Nephron (organoid): ENCODE measurements around the gene CLPTM1L.
"Not testable (repeated sequence)": the region's sequence is repeated elsewhere in the genome, so short reads cannot be mapped to it uniquely, and the experiment has no call there.

ENCODE experiments used
- H3K27ac Mint-ChIP-seq, 3 experiments: 2 replicates each; pipeline ENCODE4 v1.8.0; 2020; ENCODE audit warnings: mixed read lengths in 3 of 3, mild to moderate bottlenecking in 2 of 3, moderate library complexity in 1 of 3
- H3K27me3 Mint-ChIP-seq: 2 replicates; pipeline ENCODE4 v1.8.0; 2021; ENCODE audit warnings: low read depth, mild to moderate bottlenecking, moderate library complexity, mixed read lengths
- H3K36me3 Mint-ChIP-seq: 2 replicates; pipeline ENCODE4 v1.8.0; 2020; ENCODE audit warnings: low read depth, mixed read lengths
- H3K4me1 Mint-ChIP-seq: 2 replicates; pipeline ENCODE4 v1.8.0; 2020; ENCODE audit warnings: mixed read lengths
- H3K4me3 Mint-ChIP-seq, 3 experiments: 2 replicates each; pipeline ENCODE4 v1.8.0; 2020; ENCODE audit warnings: mild to moderate bottlenecking in 3 of 3, mixed read lengths in 3 of 3, moderate library complexity in 2 of 3
- H3K9me3 Mint-ChIP-seq: 2 replicates; pipeline ENCODE4 v1.8.0; 2020; ENCODE audit warnings: mixed read lengths
- TF ChIP-seq, protein P1 (sequence below), 3 experiments: fragments of 200-600 bp; sonication (generic); IDR thresholded peaks; one replicate each; pipeline ENCODE4 v1.5.0; 2021; ENCODE audit warnings: antibody characterized with exemption in 3 of 3; ENCODE audit not compliant: unreplicated experiment in 3 of 3

The CLPTM1L gene

GRCh38 chr5:1329111-1329579, 15.8 kb downstream of the CLPTM1L start:
- H3K27me3 Mint-ChIP-seq = peaks cover 5% of the 10 kb centered on the region
- no peak overlapping the region for H3K4me3 Mint-ChIP-seq
- H3K27ac Mint-ChIP-seq = peak overlapping the region in 1 of 3 experiments; percentile 79
- peaks cover 24% of the 10 kb centered on the region for H3K4me1 Mint-ChIP-seq
- peaks cover 73% of the 10 kb centered on the region for H3K36me3 Mint-ChIP-seq
- H3K9me3 Mint-ChIP-seq = peaks cover 19% of the 10 kb centered on the region
- TF ChIP-seq, protein P1, sequence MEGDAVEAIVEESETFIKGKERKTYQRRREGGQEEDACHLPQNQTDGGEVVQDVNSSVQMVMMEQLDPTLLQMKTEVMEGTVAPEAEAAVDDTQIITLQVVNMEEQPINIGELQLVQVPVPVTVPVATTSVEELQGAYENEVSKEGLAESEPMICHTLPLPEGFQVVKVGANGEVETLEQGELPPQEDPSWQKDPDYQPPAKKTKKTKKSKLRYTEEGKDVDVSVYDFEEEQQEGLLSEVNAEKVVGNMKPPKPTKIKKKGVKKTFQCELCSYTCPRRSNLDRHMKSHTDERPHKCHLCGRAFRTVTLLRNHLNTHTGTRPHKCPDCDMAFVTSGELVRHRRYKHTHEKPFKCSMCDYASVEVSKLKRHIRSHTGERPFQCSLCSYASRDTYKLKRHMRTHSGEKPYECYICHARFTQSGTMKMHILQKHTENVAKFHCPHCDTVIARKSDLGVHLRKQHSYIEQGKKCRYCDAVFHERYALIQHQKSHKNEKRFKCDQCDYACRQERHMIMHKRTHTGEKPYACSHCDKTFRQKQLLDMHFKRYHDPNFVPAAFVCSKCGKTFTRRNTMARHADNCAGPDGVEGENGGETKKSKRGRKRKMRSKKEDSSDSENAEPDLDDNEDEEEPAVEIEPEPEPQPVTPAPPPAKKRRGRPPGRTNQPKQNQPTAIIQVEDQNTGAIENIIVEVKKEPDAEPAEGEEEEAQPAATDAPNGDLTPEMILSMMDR (IDR thresholded peaks at IDR 0.05; ENCODE audit: unreplicated experiment in 3 of 3) = no peak

DNA sequence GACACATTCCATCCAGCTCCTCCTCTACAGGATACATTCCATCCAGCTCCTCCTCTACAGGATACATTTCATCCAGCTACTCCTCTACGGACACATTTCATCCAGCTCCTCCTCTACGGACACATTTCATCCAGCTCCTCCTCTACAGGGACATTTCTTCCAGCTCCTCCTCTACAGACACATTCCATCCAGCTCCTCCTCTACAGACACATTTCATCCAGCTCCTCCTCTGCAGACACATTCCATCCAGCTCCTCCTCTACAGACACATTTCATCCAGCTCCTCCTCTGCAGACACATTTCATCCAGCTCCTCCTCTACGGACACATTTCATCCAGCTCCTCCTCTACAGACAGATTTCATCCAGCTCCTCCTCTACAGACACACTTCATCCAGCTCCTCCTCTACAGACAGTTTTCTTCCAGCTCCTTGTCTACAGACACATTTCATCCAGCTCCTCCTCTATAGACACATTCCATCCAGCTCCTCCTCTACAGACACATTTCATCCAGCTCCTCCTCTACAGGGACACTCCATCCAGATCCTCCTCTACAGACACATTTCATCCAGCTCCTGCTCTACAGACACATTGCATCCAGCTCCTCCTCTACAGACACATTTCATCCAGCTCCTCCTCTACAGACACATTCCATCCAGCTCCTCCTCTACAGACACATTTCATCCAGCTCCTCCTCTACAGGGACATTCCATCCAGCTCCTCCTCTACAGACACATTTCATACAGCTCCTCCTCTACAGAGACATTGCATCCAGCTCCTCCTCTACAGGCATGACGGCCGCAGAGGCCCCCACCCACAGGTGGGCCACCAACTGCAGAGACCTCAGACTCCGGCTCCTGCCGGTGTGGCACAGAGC, 16.4 kb downstream of the CLPTM1L start:
- Mint-ChIP-seq H3K4me1 (peaks cover 24% of the 10 kb centered on the region), H3K27ac (peak overlapping the region; percentile 59 to 79 (median 69)), H3K9me3 (peaks cover 19% of the 10 kb centered on the region), H3K36me3 (peaks cover 75% of the 10 kb centered on the region)
- H3K27me3 Mint-ChIP-seq, H3K4me3 Mint-ChIP-seq: not testable (repeated sequence)

DNA sequence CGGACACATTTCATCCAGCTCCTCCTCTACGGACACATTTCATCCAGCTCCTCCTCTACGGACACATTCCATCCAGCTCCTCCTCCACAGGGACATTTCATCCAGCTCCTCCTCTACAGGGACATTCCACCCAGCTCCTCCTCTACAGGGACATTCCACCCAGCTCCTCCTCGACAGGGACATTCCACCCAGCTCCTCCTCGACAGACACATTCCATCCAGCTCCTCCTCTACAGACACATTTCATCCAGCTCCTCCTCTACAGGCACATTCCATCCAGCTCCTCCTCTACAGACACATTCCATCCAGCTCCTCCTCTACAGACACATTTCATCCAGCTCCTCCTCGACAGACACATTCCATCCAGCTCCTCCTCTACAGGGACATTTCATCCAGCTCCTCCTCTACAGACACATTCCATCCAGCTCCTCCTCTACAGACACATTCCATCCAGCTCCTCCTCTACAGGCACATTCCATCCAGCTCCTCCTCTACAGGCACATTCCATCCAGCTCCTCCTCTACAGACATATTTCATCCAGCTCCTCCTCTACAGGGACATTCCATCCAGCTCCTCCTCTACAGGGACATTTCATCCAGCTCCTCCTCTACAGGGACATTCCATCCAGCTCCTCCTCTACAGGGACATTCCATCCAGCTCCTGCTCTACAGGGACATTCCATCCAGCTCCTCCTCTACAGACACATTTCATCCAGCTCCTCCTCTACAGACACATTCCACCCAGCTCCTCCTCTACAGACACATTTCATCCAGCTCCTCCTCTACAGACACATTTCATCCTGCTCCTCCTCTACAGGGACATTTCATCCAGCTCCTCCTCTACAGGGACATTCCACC, 17.8 kb downstream of the CLPTM1L start:
- H3K27me3 Mint-ChIP-seq = not testable (repeated sequence)
- Mint-ChIP-seq H3K4me3 (peak overlapping the region in 1 of 3 experiments; percentile 7), H3K4me1 (peaks cover 24% of the 10 kb centered on the region), H3K27ac (peak overlapping the region; percentile 72 to 91 (median 79)), H3K36me3 (peaks cover 67% of the 10 kb centered on the region), H3K9me3 (peaks cover 19% of the 10 kb centered on the region)

DNA sequence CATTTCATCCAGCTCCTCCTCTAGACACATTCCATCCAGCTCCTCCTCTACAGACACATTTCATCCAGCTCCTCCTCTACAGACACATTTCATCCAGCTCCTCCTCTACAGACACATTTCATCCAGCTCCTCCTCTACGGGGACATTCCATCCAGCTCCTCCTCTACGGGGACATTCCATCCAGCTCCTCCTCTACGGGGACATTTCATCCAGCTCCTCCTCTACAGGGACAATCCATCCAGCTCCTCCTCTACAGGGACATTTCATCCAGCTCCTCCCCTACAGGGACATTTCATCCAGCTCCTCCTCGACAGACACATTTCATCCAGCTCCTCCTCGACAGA, 18.4 kb downstream of the CLPTM1L start:
- Mint-ChIP-seq H3K36me3 (peaks cover 66% of the 10 kb centered on the region), H3K9me3 (peaks cover 19% of the 10 kb centered on the region), H3K4me1 (peaks cover 24% of the 10 kb centered on the region), H3K4me3 (peak overlapping the region in 2 of 3 experiments; percentile 4 to 7), H3K27ac (peak overlapping the region; percentile 72 to 91 (median 79))
- H3K27me3 Mint-ChIP-seq = not testable (repeated sequence)

DNA sequence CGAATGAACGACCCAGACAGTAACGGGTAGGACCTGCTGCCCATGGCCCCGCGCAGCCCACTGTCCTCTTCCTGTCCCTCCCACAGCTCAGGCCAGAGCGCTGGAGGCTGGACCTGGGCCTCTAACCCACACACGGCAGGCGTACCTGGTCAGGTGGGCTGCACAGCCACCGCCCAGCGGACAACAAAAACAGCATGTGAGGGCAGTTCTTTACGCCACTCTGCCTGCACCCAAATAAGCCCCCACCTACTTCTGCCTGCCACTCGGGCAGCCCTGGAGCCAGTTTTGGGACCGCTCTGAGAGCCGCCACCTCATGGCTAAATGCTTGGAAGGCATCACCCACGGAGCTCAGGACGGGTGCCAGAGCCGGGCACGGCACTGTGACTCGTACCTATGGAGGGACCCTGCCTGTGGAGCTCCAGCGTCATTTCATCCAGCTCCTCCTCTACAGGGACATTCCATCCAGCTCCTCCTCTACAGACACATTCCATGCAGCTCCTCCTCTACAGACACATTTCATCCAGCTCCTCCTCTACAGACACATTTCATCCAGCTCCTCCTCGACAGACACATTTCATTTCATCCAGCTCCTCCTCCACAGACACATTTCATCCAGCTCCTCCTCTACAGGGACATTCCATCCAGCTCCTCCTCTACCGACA, 18.9 kb downstream of the CLPTM1L start:
- TF ChIP-seq, protein P1 (IDR thresholded peaks at IDR 0.05; ENCODE audit: unreplicated experiment in 3 of 3) = no peak
- H3K4me3 Mint-ChIP-seq = peak overlapping the region in 1 of 3 experiments; percentile 4
- peaks cover 24% of the 10 kb centered on the region for H3K4me1 Mint-ChIP-seq
- H3K9me3 Mint-ChIP-seq = peaks cover 19% of the 10 kb centered on the region
- H3K27ac Mint-ChIP-seq = peak overlapping the region; percentile 72 to 91 (median 79)
- peaks cover 5% of the 10 kb centered on the region for H3K27me3 Mint-ChIP-seq
- H3K36me3 Mint-ChIP-seq = peaks cover 67% of the 10 kb centered on the region

GRCh38 chr5:1325191-1325741, 19.6 kb downstream of the CLPTM1L start:
- Mint-ChIP-seq H3K27ac (no peak overlapping the region), H3K9me3 (peaks cover 19% of the 10 kb centered on the region), H3K27me3 (peaks cover 5% of the 10 kb centered on the region), H3K36me3 (peaks cover 60% of the 10 kb centered on the region), H3K4me1 (peaks cover 24% of the 10 kb centered on the region), H3K4me3 (no peak overlapping the region)
- TF ChIP-seq, protein P1 (IDR thresholded peaks at IDR 0.05; ENCODE audit: unreplicated experiment in 3 of 3) = no peak
